ENCODE results near the gene ZNF512B.
"Not testable (repeated sequence)": the region's sequence is repeated elsewhere in the genome, so short reads cannot be mapped to it uniquely, and the experiment has no call there.

Gene ZNF512B

GRCh38 chr20:63923651-63924050 lies 46.1 kb downstream of the ZNF512B start:
- Histone ChIP-seq H3K27ac (ENCODE audit: low read depth, low read length) (no peak overlapping the region), H3K9me3 (ENCODE audit: insufficient read depth, low read depth, low read length) (no peaks in the 10 kb centered on the region), H3K4me3 (ENCODE audit: low read length) (no peak overlapping the region), H3K36me3 (ENCODE audit: insufficient read depth, low read length) (peaks cover 13% of the 10 kb centered on the region), H3K27me3 (ENCODE audit: insufficient read depth, low read length) (no peaks in the 10 kb centered on the region), H3K9ac (ENCODE audit: low read depth, low read length) (no peak overlapping the region), H3K4me1 (ENCODE audit: insufficient read depth, low read length) (no peaks in the 10 kb centered on the region)
- 96% methylated on average over 3 of the region's 8 CpGs for WGBS

- no peak overlapping the region for H3K4me3 ChIP-seq (ENCODE audit: low read length)
- peaks cover 6% of the 10 kb centered on the region; the same call in 1 of the 2 replicates for H3K36me3 ChIP-seq (ENCODE audit: insufficient read depth, low read length)
- H3K27me3 ChIP-seq (ENCODE audit: insufficient read depth, low read length), result no peaks in the 10 kb centered on the region
- H3K4me1 ChIP-seq (ENCODE audit: insufficient read depth, low read length), result no peaks in the 10 kb centered on the region
- H3K27ac ChIP-seq (ENCODE audit: low read depth, low read length), result no peak overlapping the region
- no peak overlapping the region for H3K9ac ChIP-seq (ENCODE audit: low read depth, low read length)
- 96% methylated on average over 23 of the region's 23 CpGs for WGBS
- H3K9me3 ChIP-seq (ENCODE audit: insufficient read depth, low read depth, low read length), result no peaks in the 10 kb centered on the region
Measured at GRCh38 chr20:63920226-63920625, 49.5 kb downstream of the ZNF512B start.

- WGBS, result 96% methylated on average over 16 of the region's 19 CpGs
- no peak overlapping the region for H3K27ac ChIP-seq (ENCODE audit: low read depth, low read length)
- no peak overlapping the region for H3K9ac ChIP-seq (ENCODE audit: low read depth, low read length)
- H3K36me3 ChIP-seq (ENCODE audit: insufficient read depth, low read length), result peaks cover 6% of the 10 kb centered on the region; the same call in 1 of the 2 replicates
- H3K27me3 ChIP-seq (ENCODE audit: insufficient read depth, low read length), result no peaks in the 10 kb centered on the region
- H3K9me3 ChIP-seq (ENCODE audit: insufficient read depth, low read depth, low read length), result no peaks in the 10 kb centered on the region
- no peak overlapping the region for H3K4me3 ChIP-seq (ENCODE audit: low read length)
- H3K4me1 ChIP-seq (ENCODE audit: insufficient read depth, low read length), result no peaks in the 10 kb centered on the region
Measured at GRCh38 chr20:63919130-63919529, 50.6 kb downstream of the ZNF512B start.

- Histone ChIP-seq H3K9me3 (ENCODE audit: insufficient read depth, low read depth, low read length) (no peaks in the 10 kb centered on the region), H3K36me3 (ENCODE audit: insufficient read depth, low read length) (peaks cover 6% of the 10 kb centered on the region; the same call in 1 of the 2 replicates), H3K9ac (ENCODE audit: low read depth, low read length) (no peak overlapping the region), H3K4me1 (ENCODE audit: insufficient read depth, low read length) (no peaks in the 10 kb centered on the region; the same call in 1 of the 2 replicates), H3K4me3 (ENCODE audit: low read length) (no peak overlapping the region), H3K27me3 (ENCODE audit: insufficient read depth, low read length) (no peaks in the 10 kb centered on the region), H3K27ac (ENCODE audit: low read depth, low read length) (no peak overlapping the region)
- WGBS, result 95% methylated on average over 11 of the region's 11 CpGs
Measured at GRCh38 chr20:63917811-63918210, 51.9 kb downstream of the ZNF512B start.

GRCh38 chr20:63916371-63916939 lies 53.3 kb downstream of the ZNF512B start:
- H3K27ac ChIP-seq (ENCODE audit: low read depth, low read length); H3K4me3 ChIP-seq (ENCODE audit: low read length); H3K9me3 ChIP-seq (ENCODE audit: insufficient read depth, low read depth, low read length); H3K36me3 ChIP-seq (ENCODE audit: insufficient read depth, low read length); H3K4me1 ChIP-seq (ENCODE audit: insufficient read depth, low read length); H3K27me3 ChIP-seq (ENCODE audit: insufficient read depth, low read length); H3K9ac ChIP-seq (ENCODE audit: low read depth, low read length): not testable (repeated sequence)
- 95% methylated on average over 8 of the region's 8 CpGs for WGBS

GRCh38 chr20:63915471-63915870 lies 54.3 kb downstream of the ZNF512B start:
- H3K9me3 ChIP-seq (ENCODE audit: insufficient read depth, low read depth, low read length), result no peaks in the 10 kb centered on the region
- no peaks in the 10 kb centered on the region for H3K27me3 ChIP-seq (ENCODE audit: insufficient read depth, low read length)
- no peak overlapping the region for H3K4me3 ChIP-seq (ENCODE audit: low read length)
- WGBS, result 96% methylated on average over 6 of the region's 6 CpGs
- H3K27ac ChIP-seq (ENCODE audit: low read depth, low read length), result no peak overlapping the region
- peaks cover 6% of the 10 kb centered on the region; the same call in 1 of the 2 replicates for H3K36me3 ChIP-seq (ENCODE audit: insufficient read depth, low read length)
- H3K9ac ChIP-seq (ENCODE audit: low read depth, low read length), result no peak overlapping the region
- H3K4me1 ChIP-seq (ENCODE audit: insufficient read depth, low read length), result no peaks in the 10 kb centered on the region; the same call in 1 of the 2 replicates

- no peak overlapping the region for H3K9ac ChIP-seq (ENCODE audit: low read depth, low read length)
- H3K9me3 ChIP-seq (ENCODE audit: insufficient read depth, low read depth, low read length), result no peaks in the 10 kb centered on the region
- H3K4me1 ChIP-seq (ENCODE audit: insufficient read depth, low read length), result no peaks in the 10 kb centered on the region; the same call in 1 of the 2 replicates
- 97% methylated on average over 12 of the region's 12 CpGs for WGBS
- no peak overlapping the region for H3K4me3 ChIP-seq (ENCODE audit: low read length)
- H3K36me3 ChIP-seq (ENCODE audit: insufficient read depth, low read length), result peaks cover 6% of the 10 kb centered on the region; the same call in 1 of the 2 replicates
- H3K27ac ChIP-seq (ENCODE audit: low read depth, low read length), result no peak overlapping the region
- H3K27me3 ChIP-seq (ENCODE audit: insufficient read depth, low read length), result no peaks in the 10 kb centered on the region
Measured at GRCh38 chr20:63913768-63914167, 56.0 kb downstream of the ZNF512B start.

- Histone ChIP-seq H3K36me3 (ENCODE audit: insufficient read depth, low read length) (no peaks in the 10 kb centered on the region), H3K9me3 (ENCODE audit: insufficient read depth, low read depth, low read length) (no peaks in the 10 kb centered on the region), H3K9ac (ENCODE audit: low read depth, low read length) (no peak overlapping the region), H3K27ac (ENCODE audit: low read depth, low read length) (no peak overlapping the region), H3K4me1 (ENCODE audit: insufficient read depth, low read length) (no peaks in the 10 kb centered on the region; the same call in 1 of the 2 replicates), H3K27me3 (ENCODE audit: insufficient read depth, low read length) (no peaks in the 10 kb centered on the region), H3K4me3 (ENCODE audit: low read length) (no peak overlapping the region)
- 91% methylated on average over 12 of the region's 12 CpGs for WGBS
Measured at GRCh38 chr20:63911176-63911575, 58.6 kb downstream of the ZNF512B start.

- Histone ChIP-seq H3K36me3 (ENCODE audit: insufficient read depth, low read length) (no peaks in the 10 kb centered on the region), H3K27ac (ENCODE audit: low read depth, low read length) (no peak overlapping the region), H3K9me3 (ENCODE audit: insufficient read depth, low read depth, low read length) (no peaks in the 10 kb centered on the region), H3K27me3 (ENCODE audit: insufficient read depth, low read length) (no peaks in the 10 kb centered on the region), H3K4me3 (ENCODE audit: low read length) (no peak overlapping the region), H3K4me1 (ENCODE audit: insufficient read depth, low read length) (no peaks in the 10 kb centered on the region; the same call in 1 of the 2 replicates), H3K9ac (ENCODE audit: low read depth, low read length) (no peak overlapping the region)
- 95% methylated on average over 16 of the region's 16 CpGs for WGBS
Measured at GRCh38 chr20:63908008-63908682, 61.6 kb downstream of the ZNF512B start.

All from HUES64 (cell line).